Stimulated activated CD4-positive, alpha-beta T cell treated with anti-CD3 and anti-CD28 coated beads, TNF-alpha, amount 100 ng/mL, for 48 hours (primary cell): ENCODE results near the gene COA1.
"Not testable (repeated sequence)": the region's sequence is repeated elsewhere in the genome, so short reads cannot be mapped to it uniquely, and the experiment has no call there.

ENCODE experiments used
- DNase-seq, 3 donors: peaks; one replicate each; pipeline ENCODE4 v3.0.0-alpha.2; 2020; ENCODE audit warnings: low read depth in 3 of 3

The COA1 gene

DNA sequence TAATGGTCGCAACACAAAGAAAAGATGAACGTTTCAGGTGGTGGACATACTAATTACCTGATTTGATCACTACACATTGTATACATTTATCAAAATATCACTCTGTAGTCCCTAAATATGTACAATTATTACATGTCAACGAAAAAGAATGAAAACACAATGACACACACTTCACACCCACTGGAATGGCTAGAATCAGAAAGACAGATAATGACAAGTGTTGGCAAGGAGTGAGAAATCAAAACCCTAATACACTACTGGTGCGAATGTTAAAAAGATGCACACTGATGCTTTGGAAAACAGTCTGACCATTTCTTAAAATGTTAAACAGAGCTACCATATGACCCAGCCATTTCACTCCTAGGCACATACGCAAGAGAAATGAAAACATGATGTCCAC is 2.3 kb downstream of the COA1 start:
- DNase-seq, result no peak

GRCh38 chr7:43726466-43726865 is 2.9 kb downstream of the COA1 start:
- DNase-seq, result no peak

DNA sequence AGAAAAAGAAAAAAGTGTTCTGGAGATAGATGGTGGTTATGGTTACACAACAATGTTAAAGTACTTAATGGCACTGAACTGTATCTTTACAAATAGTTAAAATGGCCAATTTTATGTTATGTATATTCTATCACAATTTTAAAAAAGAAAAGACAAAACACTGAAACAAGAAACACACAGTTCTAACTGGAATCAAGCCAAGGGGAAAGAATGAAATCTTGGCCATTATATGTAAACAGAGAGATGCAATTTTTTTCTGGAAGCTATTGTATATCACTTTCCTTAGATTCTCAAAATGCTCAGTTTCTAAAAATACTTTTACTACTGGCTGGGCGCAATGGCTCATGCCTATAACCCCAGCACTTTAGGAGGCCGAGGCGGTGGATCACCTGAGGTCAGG is 4.1 kb downstream of the COA1 start:
- DNase-seq, result no peak

DNA sequence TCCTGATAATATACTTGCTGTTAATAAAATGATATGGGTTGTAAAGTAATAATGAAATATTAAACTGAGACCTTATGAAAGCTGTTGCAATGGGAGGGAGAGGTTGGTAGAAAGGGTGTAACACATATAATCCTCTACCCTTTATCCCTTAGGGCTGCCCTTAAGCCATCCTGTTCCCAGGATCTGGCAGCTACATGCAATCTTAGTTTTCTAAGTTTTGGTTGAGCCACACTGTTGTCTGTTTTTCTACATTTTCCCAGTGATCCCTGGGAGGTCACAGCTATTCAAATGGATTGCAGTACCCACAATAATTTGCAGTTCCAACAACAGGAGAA is 6.3 kb downstream of the COA1 start:
- DNase-seq, result no peak

- no peak for DNase-seq
These were observed 8.0 kb downstream of the COA1 start for GRCh38 chr7:43721193-43721806.

DNA sequence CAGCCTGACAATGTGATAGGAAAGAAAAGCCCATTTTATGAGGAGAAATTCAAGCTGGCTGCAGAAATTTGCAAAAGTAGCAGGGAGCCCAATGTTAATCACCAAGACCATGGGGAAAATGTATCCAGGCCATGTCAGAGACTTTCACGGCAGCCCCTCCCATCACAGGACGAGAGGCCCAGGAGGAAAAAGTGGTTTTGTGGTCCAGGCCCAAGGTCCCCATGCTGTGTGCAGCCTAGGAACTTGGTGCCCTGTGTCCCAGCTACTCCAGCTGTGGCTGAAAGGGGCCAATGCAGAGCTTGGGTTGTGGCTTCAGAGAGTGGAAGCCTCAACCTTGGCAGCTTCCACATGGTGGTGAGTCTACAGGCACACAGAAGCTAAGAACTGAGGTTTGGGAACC is 12.7 kb downstream of the COA1 start:
- no peak for DNase-seq

DNA sequence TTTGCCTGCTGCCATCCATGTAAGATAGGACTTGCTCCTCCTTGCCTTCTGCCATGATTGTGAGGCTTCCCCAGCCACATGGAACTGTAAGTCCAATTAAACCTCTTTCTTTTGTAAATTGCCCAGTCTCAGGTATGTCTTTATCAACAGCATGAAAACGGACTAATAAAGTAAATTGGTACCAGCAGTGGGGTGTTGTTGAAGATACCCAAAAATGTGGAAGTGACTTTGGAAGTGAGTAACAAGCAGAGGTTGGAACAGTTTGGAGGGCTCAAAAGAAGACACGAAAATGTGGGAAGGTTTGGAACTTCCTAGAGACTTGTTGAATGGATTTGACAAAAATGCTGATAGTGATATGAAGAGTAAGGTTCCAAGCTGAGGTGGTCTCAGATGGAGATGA is 13.4 kb downstream of the COA1 start:
- not testable (repeated sequence) for DNase-seq

- DNase-seq, result no peak
These were observed 17.8 kb downstream of the COA1 start for GRCh38 chr7:43711503-43711902.

DNA sequence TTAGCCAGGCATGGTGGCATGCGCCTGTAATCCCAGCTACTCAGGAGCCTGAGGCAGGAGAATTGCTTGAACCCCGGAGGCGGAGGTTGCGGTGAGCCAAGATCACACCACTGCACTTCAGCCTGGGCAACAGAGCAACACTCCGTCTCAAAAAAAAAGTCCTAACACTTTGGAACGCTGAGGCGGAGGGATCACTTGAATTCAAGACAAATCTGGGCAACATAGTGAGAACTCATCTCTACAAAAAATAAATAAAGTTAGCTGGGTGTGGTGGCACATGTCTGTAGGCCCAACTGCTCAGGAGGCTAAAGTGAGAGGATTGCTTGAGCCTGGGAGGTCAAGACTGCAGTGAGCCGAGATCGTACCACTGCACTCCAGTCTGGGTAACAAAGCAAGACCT is 21.3 kb downstream of the COA1 start:
- not testable (repeated sequence) for DNase-seq

- no peak for DNase-seq
These were observed 25.8 kb downstream of the COA1 start for GRCh38 chr7:43703573-43703972.

DNA sequence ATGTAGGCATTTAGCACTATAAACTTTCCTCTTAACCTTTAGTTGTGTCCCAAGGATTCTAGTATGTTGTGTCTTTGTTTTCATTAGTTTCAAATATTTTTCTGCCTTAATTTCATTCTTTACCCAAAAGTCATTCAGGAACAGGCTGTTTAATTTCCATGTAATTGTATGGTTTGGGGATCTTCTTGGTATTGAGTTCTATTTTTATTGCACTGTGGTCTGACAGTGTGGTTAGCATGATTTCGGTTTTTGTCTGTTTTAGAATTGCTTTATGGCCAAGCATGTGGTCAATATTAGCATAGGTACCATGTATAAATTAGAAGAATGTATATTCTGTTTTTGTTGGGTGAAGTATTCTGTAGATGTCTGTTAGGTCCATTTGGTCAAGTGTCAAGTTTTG is 26.3 kb downstream of the COA1 start:
- no peak for DNase-seq

- DNase-seq, result no peak
These were observed 27.4 kb downstream of the COA1 start for GRCh38 chr7:43701929-43702328.

DNA sequence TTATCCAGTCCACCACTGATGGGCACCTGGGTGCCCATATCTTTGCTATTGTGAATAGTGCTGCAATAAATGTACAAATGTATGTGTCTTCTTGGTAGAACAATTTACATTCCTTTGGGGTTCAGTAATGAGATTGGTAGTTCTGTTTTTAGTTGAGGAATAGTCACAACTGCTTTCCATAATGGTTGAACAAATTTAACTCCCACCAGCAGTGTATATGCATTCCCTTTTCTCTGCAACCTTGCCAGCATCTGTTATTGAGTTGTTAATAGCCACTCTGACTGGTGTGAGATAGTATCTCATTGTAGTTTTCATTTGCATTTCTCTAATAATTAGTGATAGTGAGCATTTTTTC is 27.8 kb downstream of the COA1 start:
- DNase-seq, result no peak

DNA sequence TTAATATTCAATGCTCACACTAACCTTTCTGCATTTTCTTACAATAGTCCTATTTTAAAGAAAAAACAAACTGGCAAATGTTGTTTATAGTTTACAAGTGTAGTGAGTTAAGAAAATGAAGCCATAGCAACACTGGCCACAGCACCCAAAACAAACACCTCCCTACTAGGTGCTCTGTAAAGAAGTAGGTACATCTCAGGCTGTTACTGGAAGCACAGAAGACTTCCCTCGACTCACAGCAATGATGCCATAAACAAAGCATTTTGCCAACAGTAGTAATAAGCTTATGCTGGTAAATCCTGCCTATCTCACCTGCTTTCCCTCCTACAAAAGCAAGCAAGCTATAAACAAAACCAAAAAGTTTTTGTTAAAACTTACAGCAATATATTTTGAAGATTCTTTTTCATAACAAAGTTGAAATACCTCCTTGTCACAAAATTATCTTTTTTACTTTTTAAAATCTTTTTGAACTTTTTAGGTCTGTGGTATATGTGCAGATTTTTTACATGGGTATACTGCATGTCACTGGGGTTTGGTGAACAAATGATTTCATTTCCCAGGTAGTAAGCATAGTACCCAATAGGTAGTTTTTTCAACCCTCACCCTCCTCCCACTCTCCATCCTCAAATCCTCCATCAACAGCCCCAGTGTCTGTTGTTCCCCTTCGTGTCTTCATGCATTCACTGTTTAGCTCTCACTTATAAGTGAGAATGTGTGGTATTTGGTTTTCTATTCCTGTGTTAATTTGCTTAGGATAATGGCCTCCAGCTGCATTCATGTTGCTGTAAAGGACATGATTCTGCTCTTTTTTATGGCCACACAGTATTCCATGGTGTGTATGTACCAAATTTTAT is 28.4 kb downstream of the COA1 start:
- DNase-seq, result no peak

GRCh38 chr7:43700059-43700501 is 29.2 kb downstream of the COA1 start:
- DNase-seq, result no peak

DNA sequence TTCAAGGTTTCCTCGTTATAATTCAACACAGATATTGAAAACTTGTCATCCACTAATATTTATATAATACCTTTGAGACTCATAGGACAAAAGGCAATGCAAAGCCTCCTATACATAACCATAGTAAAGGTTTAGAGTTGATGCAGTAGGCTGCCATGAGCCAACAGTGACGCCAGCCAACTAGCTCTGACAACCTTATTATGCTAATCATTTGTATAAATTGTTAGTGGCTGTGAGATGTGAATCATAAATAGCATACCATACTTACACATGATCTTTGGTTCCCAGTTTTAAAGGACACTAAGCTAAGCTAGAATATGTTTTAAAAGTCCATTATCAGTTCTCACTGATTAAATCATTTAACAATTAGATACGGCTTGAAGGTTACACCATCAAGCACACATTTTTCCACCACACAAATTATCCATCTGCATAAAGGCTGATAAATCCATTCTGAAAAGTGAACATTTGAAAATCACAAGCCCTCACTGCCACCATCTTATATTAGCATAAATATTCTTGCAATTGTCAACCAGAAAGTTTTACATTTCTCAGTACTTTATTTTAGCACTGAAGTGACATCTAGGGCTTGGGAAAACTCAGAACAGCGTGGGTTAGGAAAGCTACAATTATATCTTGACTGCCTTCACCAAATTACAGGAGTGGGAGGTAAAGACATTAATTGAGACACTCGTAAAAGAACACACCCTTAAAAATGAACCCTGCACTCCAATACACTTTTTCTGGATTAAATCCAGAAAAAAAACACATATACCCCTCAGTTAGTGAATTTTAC is 30.7 kb downstream of the COA1 start:
- no peak for DNase-seq

GRCh38 chr7:43697690-43698089 is 31.6 kb downstream of the COA1 start:
- no peak for DNase-seq

GRCh38 chr7:43695365-43695764 is 34.0 kb downstream of the COA1 start:
- DNase-seq, result no peak

- no peak for DNase-seq
These were observed 34.9 kb downstream of the COA1 start for GRCh38 chr7:43694399-43694748.

GRCh38 chr7:43693687-43694398 is 35.5 kb downstream of the COA1 start:
- no peak for DNase-seq

DNA sequence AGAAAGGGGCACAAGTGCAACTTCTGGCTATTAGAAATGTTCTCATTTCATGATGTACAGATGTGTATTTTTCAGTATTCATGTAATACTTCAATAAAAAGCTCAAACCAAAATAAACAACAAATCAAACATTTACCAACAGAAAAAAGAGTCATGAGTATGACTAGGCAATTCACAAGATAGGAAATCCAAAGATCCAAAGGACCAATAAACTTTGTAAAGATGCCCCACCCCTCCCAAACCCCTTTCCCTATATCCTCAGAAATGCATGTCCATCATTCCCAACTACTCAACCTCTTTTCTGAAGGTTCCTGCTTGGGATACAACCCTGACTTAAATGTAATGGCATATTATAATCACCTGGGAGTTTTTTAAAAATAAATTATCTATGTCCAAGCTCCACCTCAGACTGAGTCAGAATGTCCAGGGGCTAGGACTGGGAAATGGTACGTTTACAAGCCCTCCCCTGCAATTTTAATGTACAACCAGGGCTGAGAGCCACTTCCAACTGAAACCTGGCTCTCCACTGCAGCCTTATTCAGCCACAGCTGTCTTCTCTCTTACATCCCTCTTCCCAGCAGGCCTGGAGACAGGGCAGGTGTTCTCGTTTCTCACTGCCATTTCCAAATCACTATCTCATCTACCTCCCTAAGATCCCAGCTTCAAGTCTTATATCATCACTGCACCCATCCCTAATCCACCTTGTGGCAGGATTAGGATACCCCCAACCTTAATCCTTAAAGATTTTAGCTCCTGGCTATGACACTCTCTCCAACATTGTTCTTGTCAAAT is 36.5 kb downstream of the COA1 start:
- DNase-seq, result no peak

DNA sequence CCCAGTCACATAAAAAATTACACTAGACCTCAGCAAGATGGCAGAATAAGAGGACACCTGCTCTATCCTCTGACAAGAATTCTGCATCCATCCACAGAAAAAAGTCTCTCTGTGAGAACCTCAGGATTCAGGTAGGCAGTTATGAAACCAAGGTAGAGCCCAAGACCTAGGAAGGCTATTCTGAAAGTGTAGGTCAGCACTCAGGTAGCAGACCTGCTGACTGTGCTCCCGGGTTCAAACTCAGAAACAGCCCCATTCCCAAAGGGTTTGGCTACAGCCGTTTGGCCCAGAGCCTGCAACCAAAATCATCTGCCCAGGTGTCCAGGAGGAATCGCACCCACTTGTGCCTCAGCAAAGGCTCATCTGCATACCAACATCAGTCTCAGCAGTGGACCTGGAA is 37.7 kb downstream of the COA1 start:
- no peak for DNase-seq
